ENCODE data around the gene AXIN1.

The AXIN1 gene

GRCh38 chr16:279531-279930 lies 73.0 kb downstream of the AXIN1 start:
- Histone ChIP-seq H3K27ac (ENCODE audit: poor library complexity, severe bottlenecking) (no peak overlapping the region), H3K27me3 (ENCODE audit: insufficient read depth, poor library complexity, severe bottlenecking) (peaks cover 24% of the 10 kb centered on the region)
- DNase-seq (ENCODE audit: low spot score): no peak

GRCh38 chr16:278863-279366 lies 73.6 kb downstream of the AXIN1 start:
- Histone ChIP-seq H3K27me3 (ENCODE audit: insufficient read depth, poor library complexity, severe bottlenecking) (peaks cover 24% of the 10 kb centered on the region), H3K4me1 (ENCODE audit: insufficient read depth, poor library complexity, severe bottlenecking) (no peaks in the 10 kb centered on the region), H3K4me3 (ENCODE audit: severe bottlenecking) (no peak overlapping the region), H3K9me3 (ENCODE audit: severe bottlenecking) (no peaks in the 10 kb centered on the region), H3K36me3 (ENCODE audit: low read depth) (no peaks in the 10 kb centered on the region), H3K27ac (ENCODE audit: poor library complexity, severe bottlenecking) (no peak overlapping the region)
- TF ChIP-seq CTCF (IDR thresholded peaks at IDR 0.05; ENCODE audit: poor library complexity, severe bottlenecking): no peak
- DNase-seq (ENCODE audit: low spot score) (no peak), ATAC-seq (ENCODE audit: low read depth) (peak; percentile 69)

More at GRCh38 chr16:279531-279930, 73.0 kb downstream of the AXIN1 start:
- H3K4me1 ChIP-seq (ENCODE audit: insufficient read depth, poor library complexity, severe bottlenecking): no peaks in the 10 kb centered on the region
- no peak overlapping the region for H3K4me3 ChIP-seq (ENCODE audit: severe bottlenecking)
- ATAC-seq (ENCODE audit: low read depth): no peak
- TF ChIP-seq CTCF (IDR thresholded peaks at IDR 0.05; ENCODE audit: poor library complexity, severe bottlenecking): no peak
- H3K9me3 ChIP-seq (ENCODE audit: severe bottlenecking): no peaks in the 10 kb centered on the region
- no peaks in the 10 kb centered on the region for H3K36me3 ChIP-seq (ENCODE audit: low read depth)

- Histone ChIP-seq H3K27ac (ENCODE audit: poor library complexity, severe bottlenecking) (no peak overlapping the region), H3K36me3 (ENCODE audit: low read depth) (no peaks in the 10 kb centered on the region), H3K27me3 (ENCODE audit: insufficient read depth, poor library complexity, severe bottlenecking) (peaks cover 19% of the 10 kb centered on the region), H3K9me3 (ENCODE audit: severe bottlenecking) (no peaks in the 10 kb centered on the region), H3K4me1 (ENCODE audit: insufficient read depth, poor library complexity, severe bottlenecking) (no peaks in the 10 kb centered on the region), H3K4me3 (ENCODE audit: severe bottlenecking) (no peak overlapping the region)
- no peak for TF ChIP-seq CTCF (IDR thresholded peaks at IDR 0.05; ENCODE audit: poor library complexity, severe bottlenecking)
- ATAC-seq (ENCODE audit: low read depth) (no peak), DNase-seq (ENCODE audit: low spot score) (no peak)
Observed at GRCh38 chr16:276426-277077, 76.0 kb downstream of the AXIN1 start.

- H3K27me3 ChIP-seq (ENCODE audit: insufficient read depth, poor library complexity, severe bottlenecking): peaks cover 12% of the 10 kb centered on the region
- H3K27ac ChIP-seq (ENCODE audit: poor library complexity, severe bottlenecking): no peak within 1 kb of the TSS
- ATAC-seq (ENCODE audit: low read depth) (no peak), DNase-seq (ENCODE audit: low spot score) (no peak)
- H3K4me3 ChIP-seq (ENCODE audit: severe bottlenecking): peak within 1 kb of the TSS; percentile 18
- no peaks in the 10 kb centered on the region for H3K36me3 ChIP-seq (ENCODE audit: low read depth)
- TF ChIP-seq CTCF (IDR thresholded peaks at IDR 0.05; ENCODE audit: poor library complexity, severe bottlenecking): no peak
- no peaks in the 10 kb centered on the region for H3K4me1 ChIP-seq (ENCODE audit: insufficient read depth, poor library complexity, severe bottlenecking)
- no peaks in the 10 kb centered on the region for H3K9me3 ChIP-seq (ENCODE audit: severe bottlenecking)
Observed at GRCh38 chr16:275786-276232, 76.7 kb downstream of the AXIN1 start, which contains the start of gene RGS11. TSS of gene RGS11 (minus strand) at chr16:275944. CDS start at chr16:275911, 33 bp downstream.
